Fibroblast of the aortic adventitia (primary cell): ENCODE measurements around the gene SMO. TPM values are rescaled to one million over a fixed set of nuclear protein-coding genes. Genes with fewer than 3 reads are reported as not detected.
A peak's percentile ranks its signal among the peaks of the same experiment; 100 is the strongest.

Experiments
- DNase-seq: peaks from one replicate; pipeline ENCODE4 v3.0.0-alpha.2; 2010; ENCODE audit warnings: low read depth
- H3K4me3 ChIP-seq: 2 replicates; pipeline ENCODE4 v1.5.1; 2011; ENCODE audit warnings: low read depth, mild to moderate bottlenecking, control low read depth, low read length, moderate library complexity
- CTCF ChIP-seq: IDR thresholded peaks from 2 replicates; pipeline ENCODE4 v1.5.1; 2011; ENCODE audit warnings: mild to moderate bottlenecking, low read length, control low read depth, inconsistent platforms; ENCODE audit not compliant: insufficient read depth
- total RNA-seq: library from RNA; depleted of rRNA; stranded (reverse); fragments of >200 nt; gene quantifications from 2 replicates; pipeline ENCODE4 v1.2.3, GENCODE V29; 2012; ENCODE audit warnings: low replicate concordance

The SMO gene
- total RNA-seq, result 4.2 and 24.1 TPM in 2 replicates

DNA sequence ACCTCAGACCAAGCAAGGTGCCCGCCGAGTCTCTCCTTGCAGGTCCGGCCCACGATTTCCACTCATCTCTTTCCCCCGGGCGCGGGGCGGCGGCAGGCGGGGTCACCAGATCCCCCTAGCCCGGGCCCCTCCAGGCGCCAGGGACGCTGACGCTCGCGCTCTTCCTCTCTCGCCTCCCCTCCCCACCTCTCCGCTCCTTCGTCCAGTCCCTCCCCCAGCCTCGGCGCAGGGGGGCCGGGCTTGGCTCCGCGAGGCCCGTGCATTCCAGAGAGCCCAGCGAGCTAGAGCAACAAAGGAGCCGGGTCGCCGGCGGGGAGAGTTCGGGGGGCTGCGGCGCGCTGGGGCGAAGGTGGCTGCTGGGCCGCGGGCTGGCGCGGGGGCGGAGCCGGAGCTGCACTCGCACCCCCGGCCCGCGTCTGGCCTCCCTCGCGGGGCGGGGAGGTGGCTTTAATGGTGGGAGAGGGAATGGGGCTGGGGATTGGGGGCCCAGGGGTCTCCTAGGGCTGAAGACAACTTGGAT, at the start of gene SMO:
Gene SMO, plus strand, starts transcription at position 262 of the 520 bp plus-strand sequence. CDS start 519 bp downstream, outside the sequence.
- no peak for TF ChIP-seq CTCF
- peak within 1 kb of the TSS; percentile 73 for H3K4me3 ChIP-seq
- no peak for DNase-seq

DNA sequence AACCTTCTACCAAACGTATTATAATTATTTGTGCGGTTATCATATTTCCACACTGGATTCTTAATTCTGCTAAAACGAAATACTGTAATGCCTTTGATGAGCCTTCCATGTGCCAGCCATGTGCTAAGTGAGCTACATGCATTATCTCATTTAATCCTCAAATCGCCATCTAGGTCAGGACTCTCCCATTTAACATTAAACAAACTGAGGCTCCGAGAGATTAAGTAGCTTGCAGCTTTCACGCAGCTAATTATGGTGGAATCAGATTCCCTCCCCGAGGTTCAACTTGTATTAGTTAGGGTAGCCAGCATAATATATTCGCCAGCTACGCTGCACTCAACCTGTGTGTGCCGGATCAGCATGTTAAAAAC, 44.7 kb upstream of the SMO start:
- no peak for TF ChIP-seq CTCF
- no peak for DNase-seq
- no peak overlapping the region for H3K4me3 ChIP-seq

- TF ChIP-seq CTCF, result no peak
- DNase-seq, result peak; percentile 53
- H3K4me3 ChIP-seq, result peak within 1 kb of the TSS; percentile 55
Measured at GRCh38 chr7:129144095-129144833, 44.2 kb upstream of the SMO start, which contains the start of gene TSPAN33. Gene TSPAN33, plus strand, starts transcription at chr7:129144707. Its CDS starts 274 bp downstream, at chr7:129144981.

DNA sequence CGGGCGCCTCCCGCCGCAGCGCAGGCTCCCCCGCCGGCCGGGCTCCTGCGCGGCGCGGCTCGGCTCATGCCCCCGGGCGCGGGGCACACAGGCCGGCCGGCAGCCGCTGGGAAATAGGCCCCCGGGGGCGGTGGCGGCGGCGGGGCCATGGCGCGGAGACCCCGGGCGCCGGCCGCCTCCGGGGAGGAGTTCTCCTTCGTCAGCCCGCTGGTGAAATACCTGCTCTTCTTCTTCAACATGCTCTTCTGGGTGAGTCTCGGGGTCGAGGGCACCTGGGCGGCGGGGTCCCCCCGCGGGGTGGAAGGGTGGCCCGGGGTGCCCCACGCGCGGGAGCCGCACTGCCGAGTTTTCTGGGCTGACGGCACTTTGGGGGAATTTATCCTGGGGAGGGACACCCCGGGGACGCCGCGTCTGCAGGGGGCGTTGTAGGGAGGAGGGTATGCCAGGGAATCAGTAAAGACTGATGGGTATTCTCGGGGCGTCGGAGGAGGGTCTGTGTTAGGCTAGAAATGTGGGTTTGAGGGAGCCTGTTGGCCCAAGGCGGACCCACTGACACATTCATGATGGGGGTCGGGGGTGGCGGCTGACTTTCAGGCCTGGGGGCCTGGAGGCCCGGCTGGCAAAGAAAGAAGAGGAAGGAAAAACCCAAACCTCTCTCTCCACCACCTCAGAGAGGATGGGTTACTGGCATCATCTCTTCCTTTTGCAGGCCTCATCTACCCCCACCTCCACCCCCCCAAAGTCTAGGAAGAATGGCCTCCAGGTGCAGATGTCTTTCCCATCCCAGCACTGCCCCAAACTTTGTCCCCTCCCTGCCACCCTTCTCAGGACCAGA, 43.4 kb upstream of the SMO start:
- TF ChIP-seq CTCF, result no peak
- H3K4me3 ChIP-seq, result peak overlapping the region; percentile 40
- DNase-seq, result no peak

- TF ChIP-seq CTCF, result no peak
- H3K4me3 ChIP-seq, result no peak overlapping the region
- no peak for DNase-seq
Measured at GRCh38 chr7:129146237-129146979, 42.0 kb upstream of the SMO start.

GRCh38 chr7:129147731-129148130, 40.7 kb upstream of the SMO start:
- no peak for DNase-seq
- no peak for TF ChIP-seq CTCF
- H3K4me3 ChIP-seq, result no peak overlapping the region
